Natural killer cell (primary cell): ENCODE measurements around the gene SPATA31E1. TPM values are rescaled to one million over a fixed set of nuclear protein-coding genes. Genes with fewer than 3 reads are reported as not detected.

ENCODE experiments used
- ATAC-seq, 3 donors: fragments of 150-1000 bp in 2 of 3; fragments of 200-7000 bp in 1 of 3; cut with Tn5 transposase; 1 replicate in 1 of 3; 2 replicates in 2 of 3; pipeline ENCODE4 v1.10.0; 2021; ENCODE audit warnings: mild to moderate bottlenecking in 2 of 3, moderate library complexity in 2 of 3
- DNase-seq, 2 donors: peaks; one replicate each; pipeline versions ENCODE4 v3.0.0 to v3.0.0-alpha.2; 2013 to 2021; ENCODE audit warnings: mixed read lengths in 1 of 2
- H3K27ac ChIP-seq: one replicate; pipeline ENCODE4 v1.5.1; 2013; ENCODE audit warnings: mild to moderate bottlenecking, low read length
- H3K27me3 ChIP-seq: one replicate; pipeline ENCODE4 v1.6.1; 2013; ENCODE audit warnings: low read length; ENCODE audit not compliant: control insufficient read depth, insufficient read depth
- H3K36me3 ChIP-seq: one replicate; pipeline ENCODE4 v1.6.1; 2013; ENCODE audit warnings: low read length; ENCODE audit not compliant: control insufficient read depth, insufficient read depth
- H3K4me1 ChIP-seq: one replicate; pipeline ENCODE4 v1.6.1; 2013; ENCODE audit warnings: low read length; ENCODE audit not compliant: control insufficient read depth, insufficient read depth
- H3K4me3 ChIP-seq: one replicate; pipeline ENCODE4 v1.5.1; 2013; ENCODE audit warnings: low read length
- H3K9me3 ChIP-seq: one replicate; pipeline ENCODE4 v1.6.1; 2013; ENCODE audit warnings: low read length; ENCODE audit not compliant: control insufficient read depth, insufficient read depth
- H3K27ac Mint-ChIP-seq, 2 donors: one replicate each; pipeline ENCODE4 v1.8.0; 2022; ENCODE audit warnings: mild to moderate bottlenecking in 2 of 2, mixed read lengths in 2 of 2, moderate library complexity in 1 of 2
- H3K27me3 Mint-ChIP-seq, 2 donors: one replicate each; pipeline ENCODE4 v1.8.0; 2022; ENCODE audit warnings: low read depth in 2 of 2, mixed read lengths in 2 of 2
- H3K36me3 Mint-ChIP-seq: one replicate; pipeline ENCODE4 v1.8.0; 2022; ENCODE audit warnings: mixed read lengths
- H3K4me1 Mint-ChIP-seq, 2 donors: one replicate each; pipeline ENCODE4 v1.8.0; 2022; ENCODE audit warnings: mixed read lengths in 2 of 2
- H3K4me3 Mint-ChIP-seq: one replicate; pipeline ENCODE4 v1.8.0; 2022; ENCODE audit warnings: mild to moderate bottlenecking, moderate library complexity, mixed read lengths
- H3K9me3 Mint-ChIP-seq, 2 donors: one replicate each; pipeline ENCODE4 v1.8.0; 2022; ENCODE audit warnings: mixed read lengths in 2 of 2
- CTCF ChIP-seq: fragments of 200-600 bp; IDR thresholded peaks from one replicate; pipeline ENCODE4 v1.8.0; 2022; ENCODE audit warnings: antibody characterized with exemption
- WGBS: methylation state at CpG from one replicate; pipeline ENCODE4 v1.1.7; 2013; ENCODE audit warnings: missing lambda C conversion rate; ENCODE audit not compliant: insufficient coverage; 5-methylcytosine and 5-hydroxymethylcytosine counted together
- intact Hi-C: fragments of 100-400 bp; cut with micrococcal nuclease; formaldehyde crosslinking; loops from one replicate; pipeline ENCODE4 v1.14.2; 2022
- total RNA-seq, 4 donors: library from RNA; stranded (reverse); fragments of 120-200 nt in 1 of 4; gene quantifications; one replicate each; pipeline versions ENCODE4 v1.2.3 to v1.2.4, GENCODE V29; 2013 to 2022

Gene SPATA31E1
- total RNA-seq, 3 donors from 2014 or later (not counting 1 experiment from before 2014, with no cell fraction given) = not detected

DNA sequence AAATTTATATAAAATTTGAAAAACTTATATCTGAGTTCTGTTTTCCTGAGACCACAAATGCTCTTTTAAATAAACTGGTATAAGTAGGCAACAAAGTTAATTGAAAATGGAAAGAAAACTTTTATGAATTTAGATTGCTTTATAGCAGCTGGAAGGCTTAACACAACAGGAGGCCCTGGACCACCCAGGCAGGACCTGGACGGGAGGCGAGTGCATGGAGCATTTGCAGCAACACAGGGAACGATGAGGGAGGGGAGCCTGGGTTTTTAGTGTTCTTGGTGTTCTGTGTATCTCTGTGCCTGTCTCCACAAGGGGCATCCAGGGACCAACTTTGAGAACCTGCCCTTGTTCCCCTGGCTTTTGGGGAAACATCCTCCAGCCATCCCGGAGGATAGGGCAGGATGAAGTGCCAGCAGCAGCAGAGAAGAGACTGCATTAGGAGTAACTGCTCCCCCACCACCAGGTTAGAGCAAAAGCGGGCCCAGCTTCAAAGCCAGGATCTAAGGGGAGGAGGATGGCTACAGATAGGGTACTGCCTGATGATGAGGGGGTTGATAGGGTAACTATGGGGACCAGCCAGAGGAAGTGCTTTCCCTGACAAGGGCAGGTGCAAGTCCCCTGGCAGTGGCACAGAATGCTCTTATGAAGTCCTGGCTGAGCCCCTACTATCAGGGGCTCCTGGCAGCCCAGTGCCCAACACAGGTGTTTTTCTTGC lies 6.7 kb upstream of the SPATA31E1 start:
- H3K9me3 ChIP-seq = no peaks in the 10 kb centered on the region
- H3K4me3 ChIP-seq = no peak overlapping the region
- no peaks in the 10 kb centered on the region for H3K27me3 ChIP-seq
- no peak for DNase-seq
- H3K27ac ChIP-seq = no peak overlapping the region
- H3K27me3 Mint-ChIP-seq = peaks cover 15 to 21% of the 10 kb centered on the region in 2 donors
- TF ChIP-seq CTCF = no peak
- 84% methylated on average over 5 of the region's 5 CpGs for WGBS
- no peaks in the 10 kb centered on the region for H3K36me3 ChIP-seq
- no peak overlapping the region for H3K27ac Mint-ChIP-seq
- no peaks in the 10 kb centered on the region for H3K4me1 ChIP-seq
- H3K36me3 Mint-ChIP-seq = no peaks in the 10 kb centered on the region
- H3K4me3 Mint-ChIP-seq = no peak overlapping the region
- no peaks in the 10 kb centered on the region for H3K9me3 Mint-ChIP-seq
- no peak for ATAC-seq
- H3K4me1 Mint-ChIP-seq = no peaks in the 10 kb centered on the region
- intact Hi-C loops = no loop called here

DNA sequence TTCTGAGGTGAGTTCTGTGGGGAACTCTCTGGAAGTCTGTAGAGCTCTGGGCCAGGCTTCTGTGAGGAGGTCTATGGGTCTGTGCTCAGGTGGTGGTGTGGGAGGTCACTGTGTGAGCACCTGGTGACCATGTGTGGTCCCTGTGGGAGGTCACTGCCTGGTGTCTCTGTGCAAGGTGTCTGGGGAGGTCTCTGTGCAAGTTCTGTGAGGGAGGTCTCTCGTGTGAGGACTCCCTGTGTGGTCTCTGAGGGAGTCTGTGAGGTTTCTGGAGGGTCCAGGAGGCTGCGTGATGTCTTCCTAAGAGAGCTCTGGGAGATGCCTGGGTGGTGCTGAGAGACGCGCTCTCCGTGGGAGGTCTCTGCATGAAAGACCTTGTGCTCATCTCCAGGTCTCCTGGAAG lies 6.0 kb upstream of the SPATA31E1 start:
- no peaks in the 10 kb centered on the region for H3K4me1 Mint-ChIP-seq
- 91% methylated on average over 5 of the region's 5 CpGs for WGBS
- intact Hi-C loops = no loop called here

GRCh38 chr9:87878989-87879511 lies 3.6 kb upstream of the SPATA31E1 start:
- Mint-ChIP-seq H3K27ac (no peak overlapping the region), H3K9me3 (no peaks in the 10 kb centered on the region), H3K36me3 (no peaks in the 10 kb centered on the region), H3K27me3 (peaks cover 15 to 21% of the 10 kb centered on the region in 2 donors), H3K4me1 (no peaks in the 10 kb centered on the region), H3K4me3 (no peak overlapping the region)
- intact Hi-C loops = no loop called here
- H3K27ac ChIP-seq = no peak overlapping the region
- no peak overlapping the region for H3K4me3 ChIP-seq
- no peaks in the 10 kb centered on the region for H3K4me1 ChIP-seq
- no peaks in the 10 kb centered on the region for H3K27me3 ChIP-seq
- DNase-seq (no peak), ATAC-seq (no peak)
- H3K36me3 ChIP-seq = no peaks in the 10 kb centered on the region
- WGBS = no CpG with 5 or more reads among the region's 1 CpG
- no peak for TF ChIP-seq CTCF
- no peaks in the 10 kb centered on the region for H3K9me3 ChIP-seq

More for the DNA sequence above, 6.0 kb upstream of the SPATA31E1 start:
- no peak for TF ChIP-seq CTCF
- Mint-ChIP-seq H3K36me3 (no peaks in the 10 kb centered on the region), H3K27me3 (peaks cover 15 to 21% of the 10 kb centered on the region in 2 donors), H3K9me3 (no peaks in the 10 kb centered on the region), H3K4me3 (no peak overlapping the region), H3K27ac (no peak overlapping the region)
- Histone ChIP-seq H3K27me3 (no peaks in the 10 kb centered on the region), H3K27ac (no peak overlapping the region), H3K4me1 (no peaks in the 10 kb centered on the region), H3K9me3 (no peaks in the 10 kb centered on the region), H3K36me3 (no peaks in the 10 kb centered on the region), H3K4me3 (no peak overlapping the region)
- ATAC-seq (no peak), DNase-seq (no peak)

GRCh38 chr9:87880116-87880515 lies 2.6 kb upstream of the SPATA31E1 start:
- peaks cover 15 to 20% of the 10 kb centered on the region in 2 donors for H3K27me3 Mint-ChIP-seq
- no peak for TF ChIP-seq CTCF
- intact Hi-C loops = no loop called here
- DNase-seq (no peak), ATAC-seq (no peak)
- H3K4me1 Mint-ChIP-seq = no peaks in the 10 kb centered on the region
- H3K9me3 Mint-ChIP-seq = no peaks in the 10 kb centered on the region
- Histone ChIP-seq H3K27me3 (no peaks in the 10 kb centered on the region), H3K4me3 (no peak overlapping the region), H3K27ac (no peak overlapping the region), H3K9me3 (no peaks in the 10 kb centered on the region), H3K36me3 (no peaks in the 10 kb centered on the region), H3K4me1 (no peaks in the 10 kb centered on the region)
- 68% methylated on average over 8 of the region's 8 CpGs for WGBS
- H3K36me3 Mint-ChIP-seq = no peaks in the 10 kb centered on the region
- H3K27ac Mint-ChIP-seq = no peak overlapping the region
- H3K4me3 Mint-ChIP-seq = no peak overlapping the region
